Epidermal melanocyte (primary cell): Measurements from ENCODE around the gene YARS1.

Experiments used
- DNase-seq: peaks from one replicate; pipeline ENCODE4 v3.0.0; 2011; ENCODE audit warnings: low spot score; ENCODE audit not compliant: insufficient read length

The YARS1 gene

DNA sequence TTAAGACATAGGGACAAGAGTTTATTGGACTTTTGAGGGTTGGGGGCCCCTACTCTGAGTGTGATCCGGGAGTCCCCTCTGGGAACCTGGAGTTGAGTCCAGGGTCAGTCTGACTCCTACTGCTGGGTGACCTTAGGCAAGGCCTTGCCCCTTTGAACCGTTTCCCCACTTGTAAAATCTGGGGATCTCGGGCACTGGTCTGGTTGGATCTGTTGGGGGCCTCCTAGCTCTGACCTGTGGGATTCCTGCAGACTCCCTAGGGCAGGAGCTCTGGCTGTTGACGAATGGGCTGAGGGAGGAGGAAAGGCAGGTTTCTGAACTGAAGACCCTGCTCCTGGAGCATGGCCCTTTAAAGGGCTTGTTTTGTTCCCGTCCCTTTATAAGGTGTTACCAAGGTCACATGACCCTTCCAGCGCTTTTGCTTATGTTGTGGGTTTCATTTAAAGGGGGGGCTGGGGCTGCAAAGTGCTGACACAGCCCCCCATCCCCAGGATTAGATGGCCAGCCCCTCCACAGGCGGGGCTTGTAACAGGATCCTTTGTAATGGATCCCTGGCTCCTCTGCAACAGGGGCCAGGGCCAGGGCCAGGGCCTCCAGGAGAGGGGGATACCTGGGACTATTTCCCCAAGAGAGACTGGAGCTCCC lies 50.7 kb downstream of the YARS1 start:
- DNase-seq: no peak

GRCh38 chr1:32765570-32766327 lies 51.4 kb downstream of the YARS1 start:
- DNase-seq: no peak

DNA sequence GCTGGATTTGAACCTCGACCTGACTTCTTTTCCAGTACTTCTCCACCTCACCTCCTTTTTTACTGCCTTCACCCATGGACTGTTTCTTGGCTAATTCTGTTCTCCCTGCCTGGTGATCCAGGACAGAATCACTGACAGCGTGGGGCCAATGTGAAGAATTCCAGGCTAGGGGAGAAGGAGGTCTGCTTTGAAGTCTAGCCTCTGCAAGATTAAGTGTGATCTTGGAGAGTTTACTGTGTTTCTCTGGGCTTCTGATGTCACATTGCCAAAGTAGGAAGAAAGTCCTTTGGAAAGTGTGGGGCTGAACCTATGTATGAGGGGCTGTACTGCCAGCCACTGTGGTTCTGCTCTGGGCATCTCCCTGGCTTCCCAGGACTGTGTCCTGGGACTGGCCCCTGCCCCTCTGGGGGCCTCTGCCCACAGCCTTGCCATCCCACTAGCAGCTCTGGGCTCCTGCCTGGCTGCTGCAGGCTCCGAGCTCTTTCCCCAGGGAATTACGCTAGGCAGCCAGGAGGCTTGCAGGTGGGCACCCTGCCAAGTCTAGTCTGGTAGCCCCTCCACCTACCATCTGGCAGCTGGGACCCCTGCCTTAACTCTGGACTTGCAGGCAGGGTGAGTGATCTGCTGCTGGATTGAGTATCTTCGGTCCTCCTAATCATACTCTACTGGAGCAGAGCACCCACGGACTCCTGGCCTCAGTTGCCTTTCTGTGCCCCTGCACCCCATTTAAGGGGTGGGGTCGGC lies 52.2 kb downstream of the YARS1 start:
- no peak for DNase-seq

GRCh38 chr1:32763221-32763620 lies 53.9 kb downstream of the YARS1 start:
- DNase-seq: no peak

- no peak for DNase-seq
Measured at GRCh38 chr1:32761936-32762335, 55.2 kb downstream of the YARS1 start.

- no peak for DNase-seq
Measured at GRCh38 chr1:32761253-32761877, 55.8 kb downstream of the YARS1 start.

DNA sequence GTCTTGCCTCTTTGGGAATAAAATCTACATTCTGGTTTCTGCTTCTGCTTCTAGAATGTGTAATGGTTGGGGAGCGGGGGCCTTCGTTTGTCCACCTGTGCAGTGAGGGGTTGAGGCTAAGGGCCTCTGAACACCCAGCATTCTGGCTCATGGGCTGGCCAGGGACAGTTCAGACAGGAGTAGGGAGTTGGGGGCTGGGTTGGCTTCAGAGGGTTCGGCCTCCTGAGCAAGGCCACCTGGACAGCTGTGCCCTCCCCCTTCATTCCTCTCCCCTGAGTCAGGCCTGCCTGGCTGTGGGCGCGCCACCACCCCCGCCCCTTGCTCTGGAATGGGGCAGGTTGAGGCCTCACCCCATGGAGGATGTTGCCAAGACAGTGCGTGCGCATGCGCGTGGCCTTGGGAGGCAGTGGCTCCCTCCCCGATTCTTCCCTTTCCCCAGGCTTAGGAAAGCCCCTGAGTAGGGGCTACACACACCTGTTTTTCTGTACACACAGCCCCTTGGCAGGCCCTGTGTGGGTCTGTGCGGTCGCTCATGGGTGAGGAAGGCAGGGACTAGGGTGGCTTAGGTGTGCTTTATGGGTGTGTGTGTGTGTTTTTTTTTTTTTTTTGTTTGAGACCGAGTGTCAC lies 57.0 kb downstream of the YARS1 start:
- DNase-seq: no peak

DNA sequence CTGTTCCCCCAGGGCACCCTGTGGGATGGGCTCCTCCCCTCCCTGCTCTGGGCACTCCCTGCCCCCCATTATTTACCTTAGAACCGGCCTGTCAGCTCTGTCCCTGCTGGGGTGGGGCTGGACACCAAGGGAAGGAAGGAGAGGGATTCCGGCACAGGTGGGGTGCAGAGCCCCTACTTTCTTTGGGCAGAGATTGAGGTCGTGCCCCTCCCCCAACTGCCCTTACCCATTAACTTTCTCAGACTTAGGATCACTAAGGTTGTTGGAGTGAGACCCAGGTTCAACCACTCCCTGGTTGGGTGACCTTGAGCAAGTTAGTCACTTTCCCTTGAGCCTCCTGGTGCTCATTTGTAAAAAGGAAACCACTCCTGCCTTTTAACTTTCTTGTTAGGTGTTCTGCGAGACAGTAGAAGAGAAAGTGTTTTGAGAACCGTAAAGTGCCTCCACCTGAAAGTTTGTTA lies 57.6 kb downstream of the YARS1 start:
- DNase-seq: no peak

- DNase-seq: no peak
Measured at GRCh38 chr1:32758795-32759430, 58.2 kb downstream of the YARS1 start.

DNA sequence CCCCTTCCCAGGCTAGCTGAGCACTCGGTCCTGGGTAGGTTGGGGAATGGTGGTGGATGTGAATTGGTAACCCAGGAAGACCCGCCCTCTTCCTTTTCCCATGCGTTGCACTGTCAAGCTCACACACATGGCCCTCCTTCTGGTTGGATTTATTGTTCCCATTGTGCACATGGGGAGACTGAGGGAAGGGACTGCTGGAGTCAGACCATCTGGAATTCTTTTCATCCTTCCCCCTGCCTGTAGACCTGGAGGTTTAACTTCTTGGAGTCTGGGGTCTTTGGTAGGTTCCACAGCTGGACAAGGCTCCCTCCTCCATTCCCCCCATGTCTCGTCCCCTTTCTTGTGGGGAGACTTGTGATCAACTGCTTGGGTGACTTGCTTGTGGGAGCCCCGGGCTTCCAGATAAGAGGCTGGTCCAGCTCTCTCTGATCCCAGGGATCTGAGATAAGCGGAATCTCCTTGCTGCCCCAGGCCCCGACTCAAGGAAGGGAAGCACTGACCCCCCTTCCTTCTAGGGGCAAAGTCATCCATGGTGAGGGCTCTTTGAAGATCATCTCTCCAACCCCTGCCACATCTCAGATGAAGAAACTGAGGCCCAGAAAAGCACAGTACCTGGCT lies 58.9 kb downstream of the YARS1 start:
- no peak for DNase-seq

GRCh38 chr1:32757213-32757895 lies 59.8 kb downstream of the YARS1 start:
- no peak for DNase-seq

DNA sequence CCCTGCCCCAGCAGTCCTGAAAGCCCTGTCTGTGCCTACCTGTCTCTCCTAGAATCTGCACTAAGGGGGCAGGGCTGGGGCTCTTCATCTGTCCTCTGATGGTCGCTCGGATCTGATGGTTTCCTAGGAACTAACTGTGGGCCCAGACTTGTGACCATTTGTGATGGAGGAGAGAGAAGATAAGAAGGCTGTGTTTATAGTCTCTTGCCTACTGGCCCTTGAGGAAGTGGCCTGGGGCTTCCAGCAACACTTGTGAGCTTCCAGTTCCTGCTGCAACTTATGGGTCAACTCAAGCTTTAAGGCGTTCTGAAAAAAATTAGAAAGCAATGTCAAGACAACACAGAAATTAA lies 61.4 kb downstream of the YARS1 start:
- no peak for DNase-seq

- DNase-seq: no peak
Measured at GRCh38 chr1:32755098-32755809, 61.9 kb downstream of the YARS1 start.

DNA sequence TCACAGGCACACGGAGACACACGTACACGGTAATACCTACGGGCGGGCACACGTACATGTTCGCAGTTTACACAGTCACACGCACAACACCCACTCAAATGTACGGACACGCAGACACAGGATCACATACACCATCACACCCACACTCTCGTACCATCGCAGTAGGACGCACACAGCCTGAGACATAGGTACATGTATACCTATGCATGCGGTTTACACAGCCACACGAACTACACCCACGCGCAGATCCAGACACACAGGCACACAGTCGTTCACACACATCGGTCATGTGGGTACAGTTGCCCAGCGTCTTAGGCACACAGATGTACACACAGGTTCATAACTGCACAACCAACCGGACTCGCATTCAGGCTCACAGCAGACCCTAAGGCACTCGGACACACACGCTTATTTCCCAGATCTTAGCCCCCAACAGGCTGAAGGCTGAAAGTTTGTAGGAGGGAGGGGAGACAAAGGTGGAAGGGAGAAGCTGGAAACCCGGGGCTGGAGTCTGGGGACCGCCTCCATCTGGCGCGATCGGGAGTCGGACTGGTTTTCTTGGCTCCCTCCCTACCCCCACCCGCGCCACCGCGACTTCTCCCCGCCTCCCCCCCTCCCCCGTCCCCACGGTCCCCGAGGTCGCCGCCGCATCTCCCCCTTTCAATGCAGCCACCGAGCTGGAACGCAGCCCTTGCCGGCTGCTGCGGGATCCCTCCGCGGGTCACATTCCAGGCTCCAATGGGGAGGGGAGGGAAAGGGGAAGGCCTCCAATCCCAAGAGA lies 62.7 kb downstream of the YARS1 start:
- DNase-seq: no peak

DNA sequence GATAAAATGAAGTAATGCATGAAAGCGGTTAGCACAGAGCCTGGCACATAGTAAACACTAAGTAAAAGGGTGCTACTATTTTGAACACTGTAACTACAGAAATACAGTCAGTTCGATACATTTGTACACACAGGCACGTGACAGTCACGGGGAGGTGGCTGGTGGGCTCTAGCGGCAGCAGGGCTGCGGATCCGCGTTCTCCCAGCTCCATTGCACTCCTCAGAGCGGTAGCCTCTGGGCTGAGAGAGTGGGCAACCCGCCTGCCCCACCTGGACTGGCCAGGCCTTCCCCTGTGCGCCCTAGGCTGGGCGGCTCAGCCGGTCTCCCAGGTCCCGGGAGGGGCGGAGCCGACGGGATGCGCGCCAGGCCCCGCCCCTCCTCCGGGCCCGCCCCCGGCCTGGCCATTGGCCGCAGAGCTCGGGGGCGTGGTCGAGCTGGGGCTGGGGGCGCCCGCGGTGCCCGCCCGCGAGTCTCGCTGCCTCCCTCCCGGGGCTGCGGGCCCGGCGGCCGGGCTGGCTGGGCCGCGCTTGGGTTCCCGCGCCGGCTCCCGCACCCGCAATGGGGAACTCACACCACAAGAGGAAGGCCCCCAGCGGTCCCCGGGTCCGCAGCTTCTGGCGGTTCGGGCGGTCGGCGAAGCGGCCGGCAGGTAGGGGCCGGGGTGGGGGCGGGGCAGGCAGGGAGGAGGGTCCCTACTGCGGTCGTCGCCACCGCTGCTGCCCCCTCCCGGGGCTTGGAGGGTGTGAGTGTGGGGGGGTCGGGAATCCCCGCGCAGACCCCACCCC lies 63.4 kb downstream of the YARS1 start:
- DNase-seq: peak; percentile 96

DNA sequence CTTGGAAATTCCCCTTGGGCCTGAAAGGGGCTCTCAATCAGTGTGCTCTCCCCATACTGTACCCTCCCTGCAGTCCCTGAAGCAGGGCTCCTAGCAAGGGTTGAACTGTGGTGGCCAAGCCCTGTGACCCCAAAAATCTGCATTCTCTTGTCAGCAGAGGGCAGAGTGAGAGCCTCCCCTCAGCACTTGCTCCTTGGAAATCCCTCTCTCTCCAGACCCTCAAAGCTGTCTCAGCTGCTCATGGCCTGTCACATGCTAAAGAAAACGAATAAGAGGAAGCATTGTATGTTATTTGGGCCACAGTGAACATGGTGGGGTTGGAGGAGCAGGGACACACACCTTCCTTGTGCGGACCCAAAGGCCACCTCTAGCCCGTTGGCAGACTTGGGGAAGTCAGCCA lies 67.4 kb downstream of the YARS1 start:
- DNase-seq: no peak

DNA sequence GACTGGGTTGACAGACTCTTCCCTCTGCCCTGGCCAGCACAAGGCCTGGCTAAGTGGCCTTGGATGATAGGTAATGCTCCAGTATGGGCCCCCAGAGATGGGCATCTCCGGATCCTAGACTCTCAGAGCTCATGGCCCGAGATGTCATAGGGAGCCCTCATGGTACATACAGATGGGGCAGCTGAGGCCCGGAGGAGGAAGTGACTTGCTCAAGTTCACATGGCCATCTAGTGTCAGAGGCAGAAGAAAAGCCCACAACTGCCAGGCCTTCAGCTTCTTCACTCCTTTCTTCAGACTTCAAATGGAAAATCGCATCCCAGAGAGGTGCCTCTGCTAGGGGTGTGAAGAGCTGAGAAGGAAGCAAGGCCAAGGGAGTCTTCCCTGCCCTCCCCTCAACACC lies 67.8 kb downstream of the YARS1 start:
- DNase-seq: no peak

GRCh38 chr1:32748926-32749325 lies 68.2 kb downstream of the YARS1 start:
- DNase-seq: no peak
